HG02884 (cell line): Measurements from ENCODE around the gene PRKAG1.

ENCODE experiments used
- ATAC-seq: cut with Tn5 transposase; IDR thresholded peaks from one replicate; pipeline ENCODE4 v1.9.1; 2021; ENCODE audit warnings: mild to moderate bottlenecking, moderate library complexity; ENCODE audit not compliant: unreplicated experiment

PRKAG1 gene

GRCh38 chr12:48986720-48987291 is 31.8 kb downstream of the PRKAG1 start:
- no peak for ATAC-seq

GRCh38 chr12:48985901-48986300 is 32.7 kb downstream of the PRKAG1 start:
- no peak for ATAC-seq

GRCh38 chr12:48985475-48985897 is 33.1 kb downstream of the PRKAG1 start:
- no peak for ATAC-seq

GRCh38 chr12:48982397-48983080 is 36.0 kb downstream of the PRKAG1 start:
- ATAC-seq, result no peak

- ATAC-seq, result no peak
Measured at GRCh38 chr12:48981757-48982157, 36.8 kb downstream of the PRKAG1 start.

GRCh38 chr12:48980953-48981756 is 37.4 kb downstream of the PRKAG1 start:
- no peak for ATAC-seq

- ATAC-seq, result no peak
Measured at GRCh38 chr12:48980389-48980952, 38.1 kb downstream of the PRKAG1 start.

- ATAC-seq, result no peak
Measured at GRCh38 chr12:48979602-48980388, 38.8 kb downstream of the PRKAG1 start.

GRCh38 chr12:48978741-48979601 is 39.6 kb downstream of the PRKAG1 start:
- no peak for ATAC-seq

- ATAC-seq, result no peak
Measured at GRCh38 chr12:48978291-48978740, 40.3 kb downstream of the PRKAG1 start, which contains the start of gene WNT1. Gene WNT1, plus strand, starts transcription at chr12:48978322. Its CDS starts 329 bp downstream, at chr12:48978651.

GRCh38 chr12:48977290-48978281 is 41.0 kb downstream of the PRKAG1 start:
- ATAC-seq, result no peak

- ATAC-seq, result no peak
Measured at GRCh38 chr12:48973941-48974673, 44.5 kb downstream of the PRKAG1 start.

- no peak for ATAC-seq
Measured at GRCh38 chr12:48973531-48973930, 45.0 kb downstream of the PRKAG1 start.

GRCh38 chr12:48972952-48973483 is 45.6 kb downstream of the PRKAG1 start:
- no peak for ATAC-seq

GRCh38 chr12:48972213-48972951 is 46.2 kb downstream of the PRKAG1 start:
- ATAC-seq, result no peak

GRCh38 chr12:48970702-48971334 is 47.8 kb downstream of the PRKAG1 start:
- no peak for ATAC-seq
